Type B pancreatic cell (in vitro differentiated cells): ENCODE measurements around the gene OR1M1. TPM values are rescaled to one million over a fixed set of nuclear protein-coding genes. Genes with fewer than 3 reads are reported as not detected.
A peak's percentile ranks its signal among the peaks of the same experiment; 100 is the strongest.

Experiments used
- DNase-seq: peaks from one replicate; pipeline ENCODE4 v3.0.0; 2021; ENCODE audit warnings: mixed read lengths; ENCODE audit not compliant: unreplicated experiment; ENCODE audit errors: extremely low spot score
- H3K27ac Mint-ChIP-seq: 2 replicates; pipeline ENCODE4 v1.8.0; 2021; ENCODE audit warnings: mild to moderate bottlenecking, mixed read lengths
- H3K27me3 Mint-ChIP-seq: 2 replicates; pipeline ENCODE4 v1.8.0; 2021; ENCODE audit warnings: mixed read lengths
- H3K36me3 Mint-ChIP-seq: 2 replicates; pipeline ENCODE4 v1.8.0; 2021; ENCODE audit warnings: mixed read lengths
- H3K4me1 Mint-ChIP-seq: one replicate; pipeline ENCODE4 v1.8.0; 2021; ENCODE audit warnings: mixed read lengths; ENCODE audit not compliant: unreplicated experiment
- H3K4me3 Mint-ChIP-seq: 2 replicates; pipeline ENCODE4 v1.8.0; 2021; ENCODE audit warnings: mild to moderate bottlenecking, mixed read lengths
- H3K9me3 Mint-ChIP-seq: 2 replicates; pipeline ENCODE4 v1.8.0; 2021; ENCODE audit warnings: mixed read lengths
- CTCF ChIP-seq: fragments of 200-600 bp; sonication (generic); conservative IDR thresholded peaks from 2 replicates; pipeline ENCODE4 v1.5.0; 2021; ENCODE audit warnings: antibody characterized with exemption, mild to moderate bottlenecking
- total RNA-seq: library from RNA; stranded (reverse); gene quantifications from 2 replicates; pipeline ENCODE4 v1.2.1, GENCODE V29; 2021; ENCODE audit warnings: low replicate concordance

Gene OR1M1
- total RNA-seq, 1 donor from 2014 or later, result not detected

GRCh38 chr19:9139609-9140158 is 52.8 kb downstream of the OR1M1 start:
- H3K4me3 Mint-ChIP-seq, result peak overlapping the region; percentile 96

GRCh38 chr19:9140159-9140874 is 53.5 kb downstream of the OR1M1 start, which contains the start of gene ZNF317:
TSS of gene ZNF317 (plus strand) at chr19:9140397. CDS start at chr19:9156017, 15,620 bp downstream.
- Mint-ChIP-seq H3K27me3 (peaks cover 6% of the 10 kb centered on the region), H3K27ac (peak within 1 kb of the TSS; percentile 96), H3K4me1 (peaks cover 17% of the 10 kb centered on the region), H3K36me3 (peaks cover 25% of the 10 kb centered on the region), H3K4me3 (peak within 1 kb of the TSS; percentile 96), H3K9me3 (peaks cover 6% of the 10 kb centered on the region)
- DNase-seq, result peak; percentile 88
- TF ChIP-seq CTCF, result no peak

More at GRCh38 chr19:9139609-9140158, 52.8 kb downstream of the OR1M1 start:
- H3K4me1 Mint-ChIP-seq, result peaks cover 17% of the 10 kb centered on the region
- H3K27ac Mint-ChIP-seq, result peak overlapping the region; percentile 96
- no peak for DNase-seq
- peaks cover 20% of the 10 kb centered on the region for H3K36me3 Mint-ChIP-seq
- no peak for TF ChIP-seq CTCF
- peaks cover 7% of the 10 kb centered on the region for H3K27me3 Mint-ChIP-seq
- H3K9me3 Mint-ChIP-seq, result peaks cover 3% of the 10 kb centered on the region

DNA sequence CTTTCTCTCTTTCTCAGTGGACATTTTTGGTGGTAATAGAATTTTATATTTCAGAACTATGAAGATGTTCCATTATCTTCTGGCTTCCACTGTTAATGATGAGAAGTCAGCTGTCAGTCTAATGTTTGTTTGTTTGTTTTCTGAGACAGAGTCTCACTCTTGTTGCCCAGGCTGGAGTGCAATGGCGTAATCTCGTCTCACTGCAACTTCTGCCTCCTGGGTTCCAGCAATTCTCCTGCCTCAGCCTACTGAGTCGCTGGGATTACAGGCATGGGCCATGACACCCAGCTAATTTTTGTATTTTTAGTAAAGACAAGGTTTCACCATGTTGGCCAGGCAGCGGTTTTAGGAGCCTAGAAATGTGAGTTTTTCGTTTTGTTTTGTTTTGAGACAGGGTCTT is 58.1 kb downstream of the OR1M1 start:
- no peak for DNase-seq
- H3K27ac Mint-ChIP-seq, result no peak overlapping the region
- TF ChIP-seq CTCF, result no peak
- no peaks in the 10 kb centered on the region for H3K27me3 Mint-ChIP-seq
- peaks cover 64% of the 10 kb centered on the region for H3K36me3 Mint-ChIP-seq
- peaks cover 11% of the 10 kb centered on the region for H3K4me1 Mint-ChIP-seq
- peak overlapping the region; percentile 57 for H3K4me3 Mint-ChIP-seq
- peaks cover 21% of the 10 kb centered on the region for H3K9me3 Mint-ChIP-seq

Other genes with a start within 250 kb of the OR1M1 start
- gene MUC16, start 76.7 kb upstream of the OR1M1 start, total RNA-seq, result 119 and 342 TPM in 2 replicates
- 0.10 TPM in 1 of 2 replicates, not detected in the other for gene OR7G2, start 20.4 kb downstream of the OR1M1 start, total RNA-seq
- gene OR7G1, start 28.7 kb downstream of the OR1M1 start, total RNA-seq, result not detected in 2 replicates
- not detected in 2 replicates for gene OR7G3, start 39.9 kb downstream of the OR1M1 start, total RNA-seq
- 40.3 and 40.5 TPM in 2 replicates for gene ZNF317, start 53.3 kb downstream of the OR1M1 start, total RNA-seq
- 0.57 and 1.3 TPM in 2 replicates for gene OR7D2, start 91.9 kb downstream of the OR1M1 start, total RNA-seq
- gene OR7D4, start 132.5 kb downstream of the OR1M1 start, total RNA-seq, result not detected in 2 replicates
- not detected in 2 replicates for gene OR7E24, start 163.9 kb downstream of the OR1M1 start, total RNA-seq
- 6.0 and 7.3 TPM in 2 replicates for gene ZNF699, start 222.8 kb downstream of the OR1M1 start, total RNA-seq
- gene ZNF559, start 237.1 kb downstream of the OR1M1 start, total RNA-seq, result 19.6 and 33.2 TPM in 2 replicates